ENCODE data around the gene CLTC. TPM values are rescaled to one million over a fixed set of nuclear protein-coding genes. Genes with fewer than 3 reads are reported as not detected.
A peak's percentile ranks its signal among the peaks of the same experiment; 100 is the strongest.

CLTC gene
- total and polyA plus RNA-seq, 10 donors, result 47.8 to 289 (median 236) TPM

- DNase-seq, result no peak
- Histone ChIP-seq H3K4me1 (peaks cover 0 to 87% (median 23%) of the 10 kb centered on the region in 6 donors), H3K27me3 (replicated peaks in 1 of 7) (no peaks in the 10 kb centered on the region), H3K9me3 (no peaks in the 10 kb centered on the region), H3K36me3 (peaks cover 0 to 19% (median 0%) of the 10 kb centered on the region in 6 donors), H3K4me3 (no peak overlapping the region), H3K27ac (no peak overlapping the region)
- TF ChIP-seq POLR2A (IDR thresholded peaks at IDR 0.05) (no peak), POLR2AphosphoS5 (IDR thresholded peaks at IDR 0.05) (no peak)
- intact Hi-C loops (cut with DNase I; ENCODE audit: low total_unique reads), result no loop called here
These were observed 99.8 kb downstream of the CLTC start for GRCh38 chr17:59719526-59719925.

- H3K36me3 ChIP-seq, result peaks cover 0 to 6% (median 0%) of the 10 kb centered on the region in 6 donors
- H3K4me1 ChIP-seq, result peaks cover 0 to 94% (median 36%) of the 10 kb centered on the region in 6 donors
- H3K4me3 ChIP-seq, result no peak overlapping the region
- no peaks in the 10 kb centered on the region for H3K27me3 ChIP-seq (replicated peaks in 1 of 7)
- peak overlapping the region in 4 of 8 donors; percentile 70 to 92 (median 87) for H3K27ac ChIP-seq
- intact Hi-C loops (cut with DNase I; ENCODE audit: low total_unique reads), result no loop called here
- TF ChIP-seq CTCF (IDR thresholded peaks at IDR 0.05 in 8 of 11, conservative IDR thresholded peaks at IDR 0.05 in 3 of 11) (no peak), POLR2AphosphoS5 (IDR thresholded peaks at IDR 0.05) (no peak), POLR2A (IDR thresholded peaks at IDR 0.05) (no peak)
- no peaks in the 10 kb centered on the region for H3K9me3 ChIP-seq
- no peak for DNase-seq
- WGBS, 5 donors, result 93 to 100% (median 99%) methylated on average over 4 of the region's 4 CpGs
These were observed 102.9 kb downstream of the CLTC start for GRCh38 chr17:59722623-59723022.

GRCh38 chr17:59723041-59723440 is 103.3 kb downstream of the CLTC start:
- WGBS, 5 donors, result 58 to 81% (median 68%) methylated on average over 1 of the region's 1 CpG
- H3K27ac ChIP-seq, result peak overlapping the region in 5 of 8 donors; percentile 8 to 92 (median 86)
- H3K36me3 ChIP-seq, result peaks cover 0 to 2% (median 0%) of the 10 kb centered on the region in 6 donors
- intact Hi-C loops (cut with DNase I; ENCODE audit: low total_unique reads), result no loop called here
- TF ChIP-seq POLR2A (IDR thresholded peaks at IDR 0.05) (no peak), CTCF (IDR thresholded peaks at IDR 0.05 in 8 of 11, conservative IDR thresholded peaks at IDR 0.05 in 3 of 11) (no peak), POLR2AphosphoS5 (IDR thresholded peaks at IDR 0.05) (no peak)
- DNase-seq, result no peak
- peaks cover 0 to 95% (median 38%) of the 10 kb centered on the region in 6 donors for H3K4me1 ChIP-seq
- H3K27me3 ChIP-seq (replicated peaks in 1 of 7), result no peaks in the 10 kb centered on the region
- H3K9me3 ChIP-seq, result no peaks in the 10 kb centered on the region
- no peak overlapping the region for H3K4me3 ChIP-seq

- WGBS, 5 donors, result 73 to 89% (median 76%) methylated on average over 1 of the region's 1 CpG
- Histone ChIP-seq H3K4me1 (peaks cover 0 to 97% (median 40%) of the 10 kb centered on the region in 6 donors), H3K4me3 (no peak overlapping the region), H3K27me3 (replicated peaks in 1 of 7) (no peaks in the 10 kb centered on the region), H3K9me3 (no peaks in the 10 kb centered on the region), H3K27ac (peak overlapping the region in 6 of 8 donors; percentile 8 to 92 (median 78)), H3K36me3 (no peaks in the 10 kb centered on the region)
- intact Hi-C loops (cut with DNase I; ENCODE audit: low total_unique reads), result no loop called here
- TF ChIP-seq CTCF (IDR thresholded peaks at IDR 0.05 in 8 of 11, conservative IDR thresholded peaks at IDR 0.05 in 3 of 11), result no peak
- TF ChIP-seq POLR2A (IDR thresholded peaks at IDR 0.05), result no peak
- DNase-seq, result no peak
These were observed 103.9 kb downstream of the CLTC start for GRCh38 chr17:59723607-59724006.

- Histone ChIP-seq H3K4me1 (peaks cover 0 to 98% (median 44%) of the 10 kb centered on the region in 6 donors), H3K9me3 (no peaks in the 10 kb centered on the region), H3K27me3 (replicated peaks in 1 of 7) (no peaks in the 10 kb centered on the region), H3K4me3 (peak overlapping the region in 1 of 8 donors; percentile 30), H3K36me3 (no peaks in the 10 kb centered on the region), H3K27ac (peak overlapping the region in 7 of 8 donors; percentile 56 to 92 (median 73))
- WGBS, 5 donors, result 26 to 47% (median 39%) methylated on average over 2 of the region's 2 CpGs
- intact Hi-C loops (cut with DNase I; ENCODE audit: low total_unique reads), result no loop called here
- TF ChIP-seq CTCF (IDR thresholded peaks at IDR 0.05 in 8 of 11, conservative IDR thresholded peaks at IDR 0.05 in 3 of 11) (no peak), POLR2AphosphoS5 (IDR thresholded peaks at IDR 0.05) (no peak), POLR2A (IDR thresholded peaks at IDR 0.05) (no peak)
- DNase-seq, result no peak
These were observed 106.0 kb downstream of the CLTC start for GRCh38 chr17:59725691-59726090.

Data from spleen (tissue), 11 donors.